Loucy (cell line): Measurements from ENCODE around the gene ABCC4.

Experiments
- EZH2phosphoT487 ChIP-seq: fragments of 200-600 bp; IDR thresholded peaks from 2 replicates; pipeline ENCODE4 v1.6.1; 2018; ENCODE audit warnings: antibody characterized with exemption, mild to moderate bottlenecking, moderate library complexity, borderline replicate concordance
- TF ChIP-seq, protein P1 (sequence below): fragments of 200-600 bp; sonication (generic); conservative IDR thresholded peaks from 2 replicates; pipeline ENCODE4 v1.5.1; 2014; ENCODE audit warnings: mild to moderate bottlenecking, antibody characterized with exemption, low read length

DNA sequence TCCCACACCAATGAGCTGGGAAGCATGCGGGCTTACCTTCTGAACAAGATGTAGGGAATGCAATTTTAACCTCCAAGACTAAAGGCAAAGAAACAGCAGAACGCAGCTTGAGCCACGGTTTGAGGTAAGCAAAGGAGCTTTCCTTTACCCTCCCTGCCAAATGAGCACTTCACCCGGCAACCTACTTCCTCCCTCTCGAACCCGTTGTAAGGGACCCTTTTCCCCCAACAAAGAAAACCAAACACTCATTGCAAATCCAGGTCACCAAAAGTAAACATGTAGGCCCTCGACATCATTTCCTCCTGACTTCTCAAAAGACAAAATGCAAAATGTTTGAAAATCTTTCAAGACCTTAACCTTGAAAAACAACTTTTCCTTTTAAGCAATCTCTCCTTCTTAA is 65.3 kb downstream of the ABCC4 start:
- TF ChIP-seq, protein P1, sequence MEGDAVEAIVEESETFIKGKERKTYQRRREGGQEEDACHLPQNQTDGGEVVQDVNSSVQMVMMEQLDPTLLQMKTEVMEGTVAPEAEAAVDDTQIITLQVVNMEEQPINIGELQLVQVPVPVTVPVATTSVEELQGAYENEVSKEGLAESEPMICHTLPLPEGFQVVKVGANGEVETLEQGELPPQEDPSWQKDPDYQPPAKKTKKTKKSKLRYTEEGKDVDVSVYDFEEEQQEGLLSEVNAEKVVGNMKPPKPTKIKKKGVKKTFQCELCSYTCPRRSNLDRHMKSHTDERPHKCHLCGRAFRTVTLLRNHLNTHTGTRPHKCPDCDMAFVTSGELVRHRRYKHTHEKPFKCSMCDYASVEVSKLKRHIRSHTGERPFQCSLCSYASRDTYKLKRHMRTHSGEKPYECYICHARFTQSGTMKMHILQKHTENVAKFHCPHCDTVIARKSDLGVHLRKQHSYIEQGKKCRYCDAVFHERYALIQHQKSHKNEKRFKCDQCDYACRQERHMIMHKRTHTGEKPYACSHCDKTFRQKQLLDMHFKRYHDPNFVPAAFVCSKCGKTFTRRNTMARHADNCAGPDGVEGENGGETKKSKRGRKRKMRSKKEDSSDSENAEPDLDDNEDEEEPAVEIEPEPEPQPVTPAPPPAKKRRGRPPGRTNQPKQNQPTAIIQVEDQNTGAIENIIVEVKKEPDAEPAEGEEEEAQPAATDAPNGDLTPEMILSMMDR: no peak
- no peak for TF ChIP-seq EZH2phosphoT487
